Measurements from ENCODE around the gene TECTB. TPM values are rescaled to one million over a fixed set of nuclear protein-coding genes. Genes with fewer than 3 reads are reported as not detected.

The TECTB gene
- total RNA-seq, 1 experiment from 2014 or later = not detected

- Mint-ChIP-seq H3K9me3 (ENCODE audit: low read depth, unreplicated experiment) (no peaks in the 10 kb centered on the region), H3K27ac (ENCODE audit: unreplicated experiment) (no peak overlapping the region), H3K36me3 (ENCODE audit: insufficient read depth, unreplicated experiment) (no peaks in the 10 kb centered on the region), H3K4me3 (ENCODE audit: low read depth, unreplicated experiment) (no peak overlapping the region), H3K4me1 (ENCODE audit: low read depth, unreplicated experiment) (no peaks in the 10 kb centered on the region), H3K27me3 (ENCODE audit: unreplicated experiment) (peaks cover 7% of the 10 kb centered on the region)
- intact Hi-C loops (cut with micrococcal nuclease; ENCODE audit: unreplicated experiment) = loop anchor here (5.0 to 10.0 kb wide), 2 partner anchors 198 to 556 kb away; no protein-coding TSS in a partner anchor
- CTCF ChIA-PET = no interaction called here
- no TSS peak for BruUV-seq (replicated peaks)
- no peak for DNase-seq
- TF ChIP-seq CTCF (IDR thresholded peaks at IDR 0.05; ENCODE audit: unreplicated experiment) = no peak
Measured at GRCh38 chr10:112313234-112313633, 30.0 kb downstream of the TECTB start.

GRCh38 chr10:112313911-112314310 is 30.7 kb downstream of the TECTB start:
- no peaks in the 10 kb centered on the region for H3K4me1 Mint-ChIP-seq (ENCODE audit: low read depth, unreplicated experiment)
- BruUV-seq (replicated peaks) = no TSS peak
- H3K9me3 Mint-ChIP-seq (ENCODE audit: low read depth, unreplicated experiment) = no peaks in the 10 kb centered on the region
- no peak for TF ChIP-seq CTCF (IDR thresholded peaks at IDR 0.05; ENCODE audit: unreplicated experiment)
- no peaks in the 10 kb centered on the region for H3K36me3 Mint-ChIP-seq (ENCODE audit: insufficient read depth, unreplicated experiment)
- no peak for DNase-seq
- intact Hi-C loops (cut with micrococcal nuclease; ENCODE audit: unreplicated experiment) = loop anchor here (5.0 to 10.0 kb wide), 2 partner anchors 199 to 557 kb away; no protein-coding TSS in a partner anchor
- no peak overlapping the region for H3K27ac Mint-ChIP-seq (ENCODE audit: unreplicated experiment)
- CTCF ChIA-PET = no interaction called here
- H3K4me3 Mint-ChIP-seq (ENCODE audit: low read depth, unreplicated experiment) = no peak overlapping the region
- H3K27me3 Mint-ChIP-seq (ENCODE audit: unreplicated experiment) = peaks cover 7% of the 10 kb centered on the region

- TF ChIP-seq CTCF (IDR thresholded peaks at IDR 0.05; ENCODE audit: unreplicated experiment) = peak; percentile 67
- Mint-ChIP-seq H3K36me3 (ENCODE audit: insufficient read depth, unreplicated experiment) (no peaks in the 10 kb centered on the region), H3K4me3 (ENCODE audit: low read depth, unreplicated experiment) (no peak overlapping the region), H3K27ac (ENCODE audit: unreplicated experiment) (no peak overlapping the region), H3K9me3 (ENCODE audit: low read depth, unreplicated experiment) (no peaks in the 10 kb centered on the region), H3K4me1 (ENCODE audit: low read depth, unreplicated experiment) (no peaks in the 10 kb centered on the region), H3K27me3 (ENCODE audit: unreplicated experiment) (peaks cover 7% of the 10 kb centered on the region)
- BruUV-seq (replicated peaks) = no TSS peak
- peak; percentile 72 for DNase-seq
- intact Hi-C loops (cut with micrococcal nuclease; ENCODE audit: unreplicated experiment) = loop anchor here (5.0 to 10.0 kb wide), 3 partner anchors 122 to 558 kb away; no protein-coding TSS in a partner anchor
- CTCF ChIA-PET = interaction anchor here (0.7 kb wide), 1 partner anchor 120 kb away, joined by 3 read pairs; no protein-coding TSS in a partner anchor
Measured at GRCh38 chr10:112314822-112315474, 31.7 kb downstream of the TECTB start.

GRCh38 chr10:112327678-112328077 is 44.5 kb downstream of the TECTB start:
- Mint-ChIP-seq H3K4me3 (ENCODE audit: low read depth, unreplicated experiment) (no peak overlapping the region), H3K9me3 (ENCODE audit: low read depth, unreplicated experiment) (no peaks in the 10 kb centered on the region), H3K36me3 (ENCODE audit: insufficient read depth, unreplicated experiment) (no peaks in the 10 kb centered on the region), H3K27me3 (ENCODE audit: unreplicated experiment) (no peaks in the 10 kb centered on the region), H3K27ac (ENCODE audit: unreplicated experiment) (no peak overlapping the region), H3K4me1 (ENCODE audit: low read depth, unreplicated experiment) (peaks cover 28% of the 10 kb centered on the region)
- CTCF ChIA-PET = no interaction called here
- TF ChIP-seq CTCF (IDR thresholded peaks at IDR 0.05; ENCODE audit: unreplicated experiment) = no peak
- DNase-seq = no peak
- intact Hi-C loops (cut with micrococcal nuclease; ENCODE audit: unreplicated experiment) = no loop called here
- no TSS peak for BruUV-seq (replicated peaks)

All from Calu3 (cell line).